ENCODE measurements around the gene RAB8B. TPM values are rescaled to one million over a fixed set of nuclear protein-coding genes. Genes with fewer than 3 reads are reported as not detected.

Gene RAB8B
- total and polyA plus RNA-seq, 2 donors from 2014 or later: 7.1 to 33.6 TPM

- TF ChIP-seq CTCF (IDR thresholded peaks at IDR 0.05; ENCODE audit: borderline replicate concordance, extremely low read depth, insufficient read depth): no peak
- peaks cover 0 to 4% (median 0%) of the 10 kb centered on the region in 3 donors for H3K36me3 ChIP-seq (ENCODE audit: control insufficient read depth in 2 of 3, insufficient read depth in 3 of 3, low read length in 3 of 3)
- no peak overlapping the region for H3K27ac ChIP-seq (ENCODE audit: low read depth in 2 of 2, low read length in 2 of 2)
- intact Hi-C loops (cut with DNase I): no loop called here
- H3K4me1 ChIP-seq (ENCODE audit: control insufficient read depth in 2 of 3, insufficient read depth in 2 of 3, low read depth in 1 of 3, low read length in 3 of 3): peaks cover 0 to 3% (median 0%) of the 10 kb centered on the region in 3 donors
- DNase-seq (peak in 2 of 5 donors; percentile 55 to 60), FAIRE-seq (no peak)
- no peak overlapping the region for H3K9ac ChIP-seq (ENCODE audit: low read length in 3 of 3)
- no peaks in the 10 kb centered on the region for H3K9me3 ChIP-seq (ENCODE audit: control insufficient read depth in 2 of 3, insufficient read depth in 1 of 3, low read length in 3 of 3)
- H3K4me3 ChIP-seq (ENCODE audit: low read length in 3 of 3): no peak overlapping the region
- H3K27me3 ChIP-seq (ENCODE audit: control insufficient read depth, insufficient read depth, low read length): no peaks in the 10 kb centered on the region
Measured at GRCh38 chr15:63256433-63257274, 67.2 kb downstream of the RAB8B start.

GRCh38 chr15:63258658-63259057 lies 69.3 kb downstream of the RAB8B start:
- no peak for DNase-seq
- no peak for TF ChIP-seq CTCF (IDR thresholded peaks at IDR 0.05; ENCODE audit: borderline replicate concordance, extremely low read depth, insufficient read depth)
- Histone ChIP-seq H3K27me3 (ENCODE audit: control insufficient read depth, insufficient read depth, low read length) (no peaks in the 10 kb centered on the region), H3K9ac (ENCODE audit: low read length in 3 of 3) (no peak overlapping the region), H3K9me3 (ENCODE audit: control insufficient read depth in 2 of 3, insufficient read depth in 1 of 3, low read length in 3 of 3) (no peaks in the 10 kb centered on the region), H3K27ac (ENCODE audit: low read depth in 2 of 2, low read length in 2 of 2) (no peak overlapping the region), H3K36me3 (ENCODE audit: control insufficient read depth in 2 of 3, insufficient read depth in 3 of 3, low read length in 3 of 3) (peaks cover 0 to 7% (median 3%) of the 10 kb centered on the region in 3 donors), H3K4me3 (ENCODE audit: low read length in 3 of 3) (no peak overlapping the region), H3K4me1 (ENCODE audit: control insufficient read depth in 2 of 3, insufficient read depth in 2 of 3, low read depth in 1 of 3, low read length in 3 of 3) (peaks cover 0 to 3% (median 0%) of the 10 kb centered on the region in 3 donors)
- no peak for FAIRE-seq
- intact Hi-C loops (cut with DNase I): no loop called here

- Histone ChIP-seq H3K9ac (ENCODE audit: low read length in 3 of 3) (no peak overlapping the region), H3K27ac (ENCODE audit: low read depth in 2 of 2, low read length in 2 of 2) (no peak overlapping the region), H3K4me1 (ENCODE audit: control insufficient read depth in 2 of 3, insufficient read depth in 2 of 3, low read depth in 1 of 3, low read length in 3 of 3) (peaks cover 0 to 3% (median 0%) of the 10 kb centered on the region in 3 donors), H3K36me3 (ENCODE audit: control insufficient read depth in 2 of 3, insufficient read depth in 3 of 3, low read length in 3 of 3) (peaks cover 0 to 8% (median 4%) of the 10 kb centered on the region in 3 donors), H3K4me3 (ENCODE audit: low read length in 3 of 3) (no peak overlapping the region), H3K9me3 (ENCODE audit: control insufficient read depth in 2 of 3, insufficient read depth in 1 of 3, low read length in 3 of 3) (no peaks in the 10 kb centered on the region), H3K27me3 (ENCODE audit: control insufficient read depth, insufficient read depth, low read length) (no peaks in the 10 kb centered on the region)
- intact Hi-C loops (cut with DNase I): loop anchor here (10.0 kb wide), 1 partner anchor 66 kb away; no protein-coding TSS in a partner anchor
- peak in 1 of 5 donors; percentile 63 for DNase-seq
- no peak for TF ChIP-seq CTCF (IDR thresholded peaks at IDR 0.05; ENCODE audit: borderline replicate concordance, extremely low read depth, insufficient read depth)
- peak; percentile 46 for FAIRE-seq
Measured at GRCh38 chr15:63260791-63261190, 71.4 kb downstream of the RAB8B start.
